GM12864 (cell line): ENCODE results near the gene NOL11.

Experiments
- DNase-seq: peaks from one replicate; pipeline ENCODE4 v3.0.0-alpha.2; 2011; ENCODE audit warnings: low read depth
- H3K4me3 ChIP-seq: 2 replicates; pipeline ENCODE4 v1.5.1; 2011; ENCODE audit warnings: mild to moderate bottlenecking, low read depth, low read length, control low read depth
- TF ChIP-seq, protein P1 (sequence below): IDR thresholded peaks from 2 replicates; pipeline ENCODE4 v1.5.1; 2011; ENCODE audit warnings: low read depth, mild to moderate bottlenecking, moderate library complexity, low read length, control low read depth, inconsistent platforms; ENCODE audit errors: missing control alignments

NOL11 gene

DNA sequence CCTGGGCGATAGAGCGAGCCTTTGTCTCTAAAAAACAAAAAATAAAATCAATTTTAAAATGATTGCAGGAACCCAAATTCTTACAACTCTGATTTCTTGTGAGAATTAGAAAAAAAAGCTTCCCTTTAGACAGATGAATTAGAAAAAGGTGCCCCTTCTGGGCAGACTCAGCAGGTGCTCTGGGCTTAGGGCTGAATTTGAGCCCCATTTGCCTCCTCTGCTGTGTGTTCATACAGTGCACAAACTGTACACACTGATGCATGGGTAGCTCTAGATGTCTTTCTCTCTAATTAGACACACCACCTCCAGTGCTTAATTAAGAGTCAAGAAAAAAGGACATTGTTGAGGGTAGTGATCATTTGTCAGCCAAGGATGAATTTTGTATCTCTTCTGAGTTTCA is 38.5 kb upstream of the NOL11 start:
- TF ChIP-seq, protein P1, sequence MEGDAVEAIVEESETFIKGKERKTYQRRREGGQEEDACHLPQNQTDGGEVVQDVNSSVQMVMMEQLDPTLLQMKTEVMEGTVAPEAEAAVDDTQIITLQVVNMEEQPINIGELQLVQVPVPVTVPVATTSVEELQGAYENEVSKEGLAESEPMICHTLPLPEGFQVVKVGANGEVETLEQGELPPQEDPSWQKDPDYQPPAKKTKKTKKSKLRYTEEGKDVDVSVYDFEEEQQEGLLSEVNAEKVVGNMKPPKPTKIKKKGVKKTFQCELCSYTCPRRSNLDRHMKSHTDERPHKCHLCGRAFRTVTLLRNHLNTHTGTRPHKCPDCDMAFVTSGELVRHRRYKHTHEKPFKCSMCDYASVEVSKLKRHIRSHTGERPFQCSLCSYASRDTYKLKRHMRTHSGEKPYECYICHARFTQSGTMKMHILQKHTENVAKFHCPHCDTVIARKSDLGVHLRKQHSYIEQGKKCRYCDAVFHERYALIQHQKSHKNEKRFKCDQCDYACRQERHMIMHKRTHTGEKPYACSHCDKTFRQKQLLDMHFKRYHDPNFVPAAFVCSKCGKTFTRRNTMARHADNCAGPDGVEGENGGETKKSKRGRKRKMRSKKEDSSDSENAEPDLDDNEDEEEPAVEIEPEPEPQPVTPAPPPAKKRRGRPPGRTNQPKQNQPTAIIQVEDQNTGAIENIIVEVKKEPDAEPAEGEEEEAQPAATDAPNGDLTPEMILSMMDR = no peak
- no peak overlapping the region for H3K4me3 ChIP-seq
- DNase-seq = no peak

DNA sequence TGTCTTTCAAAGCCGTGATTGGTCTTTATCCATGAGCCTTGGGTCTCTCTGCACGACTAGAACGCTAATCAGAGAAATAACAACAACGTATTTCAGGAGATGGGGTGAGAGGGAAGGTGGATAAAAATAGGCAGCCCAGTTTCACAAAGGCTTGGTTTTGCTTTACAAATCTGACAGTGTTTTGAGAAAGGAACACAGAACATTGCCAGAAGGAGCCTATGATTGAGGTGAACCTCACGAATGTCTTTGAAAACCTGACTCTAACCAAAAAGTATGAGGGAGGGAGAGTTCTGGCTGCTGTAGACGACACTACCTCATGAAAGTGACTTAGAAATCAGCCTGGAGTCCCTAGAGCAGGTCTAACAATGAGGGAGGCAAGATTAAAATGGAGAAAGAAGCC is 38.0 kb upstream of the NOL11 start:
- H3K4me3 ChIP-seq = no peak overlapping the region

DNA sequence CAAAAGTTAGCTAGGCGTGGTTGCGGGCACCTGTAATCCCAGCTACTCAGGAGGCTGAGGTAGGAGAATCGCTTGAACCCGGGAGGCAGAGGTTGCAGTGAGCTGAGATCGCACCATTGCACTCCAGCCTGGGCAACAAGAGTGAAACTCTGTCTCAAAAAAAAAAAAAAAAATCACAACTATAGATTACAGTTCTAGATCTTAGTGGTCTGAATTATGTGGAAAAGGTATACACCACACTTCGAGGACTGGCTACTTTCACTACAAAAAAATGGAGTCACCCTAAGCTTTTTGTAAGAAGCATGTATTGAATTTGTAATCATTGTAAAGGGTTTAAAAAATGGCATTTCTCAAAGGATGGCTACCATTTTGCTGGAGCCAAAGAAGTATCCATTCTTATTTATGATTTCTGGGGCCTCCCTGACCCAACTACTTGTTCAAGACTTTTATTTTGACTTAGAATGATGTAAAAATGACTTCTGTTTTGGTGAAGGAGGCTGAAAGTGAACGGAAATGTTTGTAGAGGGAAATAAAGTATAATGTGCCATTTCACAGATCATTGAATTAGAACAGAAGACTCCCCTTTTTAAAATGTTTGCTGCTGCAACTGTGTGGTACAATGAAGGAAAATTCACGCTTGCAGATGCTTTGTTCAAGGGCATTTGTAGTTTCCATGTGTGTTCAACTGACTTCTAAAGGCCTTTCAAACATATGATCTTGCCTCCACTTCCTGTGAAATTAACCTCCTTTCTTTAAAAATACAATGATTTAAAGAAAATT is 37.1 kb upstream of the NOL11 start:
- DNase-seq = no peak
- TF ChIP-seq, protein P1 = no peak
- H3K4me3 ChIP-seq = no peak overlapping the region

More for the DNA sequence above, 38.0 kb upstream of the NOL11 start:
- TF ChIP-seq, protein P1 = no peak
- DNase-seq = no peak

DNA sequence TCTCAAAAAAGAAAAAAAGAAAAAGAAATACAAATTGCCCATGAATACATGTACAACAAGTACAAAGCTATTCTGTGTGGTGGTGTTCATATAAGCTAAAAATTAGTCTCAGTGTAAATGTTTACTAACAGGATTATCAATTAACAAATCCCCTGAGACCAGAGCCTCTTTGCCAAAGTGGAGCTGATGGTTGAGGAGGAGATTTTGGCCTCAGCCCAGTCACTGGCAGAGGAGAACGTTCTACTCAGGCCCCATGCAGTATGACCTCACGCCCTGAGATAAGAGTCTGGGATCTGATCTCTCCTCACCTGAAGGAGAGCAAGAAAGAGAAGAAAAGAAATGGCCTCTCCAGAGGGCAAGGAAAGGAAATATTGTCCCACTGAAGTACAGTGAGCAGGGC is 35.5 kb upstream of the NOL11 start:
- H3K4me3 ChIP-seq = no peak overlapping the region
- TF ChIP-seq, protein P1 = no peak
- no peak for DNase-seq

DNA sequence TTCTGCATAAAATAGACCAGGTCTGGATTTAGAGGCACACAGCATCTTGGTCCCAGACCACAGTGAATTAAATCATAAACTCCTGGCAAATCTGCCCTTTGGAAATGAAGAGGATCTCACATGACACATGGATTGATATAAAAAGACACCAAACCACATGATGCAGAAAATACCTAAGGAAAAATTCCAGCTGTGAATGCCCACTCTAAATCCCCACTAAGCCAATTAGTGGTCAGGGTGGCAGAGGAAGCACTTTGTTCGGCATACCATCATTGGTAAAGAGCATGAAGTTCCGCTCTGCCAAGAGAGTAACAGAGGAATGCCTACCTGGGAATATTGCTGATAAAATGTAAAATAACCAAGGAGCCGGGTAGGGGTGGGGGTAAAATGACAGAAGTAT is 32.4 kb upstream of the NOL11 start:
- DNase-seq = no peak
- TF ChIP-seq, protein P1 = no peak
- H3K4me3 ChIP-seq = no peak overlapping the region

DNA sequence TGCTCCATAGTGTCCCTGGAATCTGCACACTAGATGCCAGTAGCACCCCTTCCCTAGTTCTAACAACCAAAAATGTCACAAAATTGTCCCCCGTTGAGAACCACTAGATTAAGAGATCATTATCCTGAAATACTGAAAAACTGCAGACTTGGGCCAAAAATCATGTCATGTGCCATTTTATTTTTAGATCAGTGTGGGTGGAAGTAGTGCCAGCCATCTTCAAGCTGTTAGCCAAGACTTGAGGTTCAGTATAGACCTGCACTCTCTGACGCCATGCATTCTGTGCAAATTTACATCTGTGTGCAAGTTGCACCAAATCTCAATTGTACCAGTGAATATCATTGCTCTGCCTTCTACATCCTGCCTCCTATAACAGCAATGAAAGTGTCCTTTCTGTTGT is 31.5 kb upstream of the NOL11 start:
- no peak for DNase-seq
- H3K4me3 ChIP-seq = no peak overlapping the region
- TF ChIP-seq, protein P1 = no peak

DNA sequence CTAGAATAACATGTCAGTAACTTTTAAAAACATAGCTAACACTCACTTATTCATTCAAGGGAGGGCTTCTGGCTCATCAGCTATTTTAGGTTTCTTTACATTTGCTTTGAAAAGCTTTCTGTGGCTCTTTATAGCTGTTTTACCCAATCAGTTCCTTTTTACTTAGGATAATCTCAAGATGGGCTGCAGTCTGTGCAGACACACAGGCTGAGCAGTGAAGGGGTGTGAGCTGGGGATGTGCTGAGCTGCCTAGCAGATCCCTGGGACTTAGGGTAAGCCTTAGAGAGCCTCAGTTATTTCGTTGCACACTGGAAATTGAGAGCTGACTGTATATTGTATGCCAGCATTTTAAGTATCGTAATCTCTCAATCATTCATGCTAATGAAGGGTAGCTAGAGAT is 30.2 kb upstream of the NOL11 start:
- no peak for DNase-seq
- TF ChIP-seq, protein P1 = no peak
- H3K4me3 ChIP-seq = no peak overlapping the region
